Measurements from ENCODE around the gene PPIL6.

The PPIL6 gene

DNA sequence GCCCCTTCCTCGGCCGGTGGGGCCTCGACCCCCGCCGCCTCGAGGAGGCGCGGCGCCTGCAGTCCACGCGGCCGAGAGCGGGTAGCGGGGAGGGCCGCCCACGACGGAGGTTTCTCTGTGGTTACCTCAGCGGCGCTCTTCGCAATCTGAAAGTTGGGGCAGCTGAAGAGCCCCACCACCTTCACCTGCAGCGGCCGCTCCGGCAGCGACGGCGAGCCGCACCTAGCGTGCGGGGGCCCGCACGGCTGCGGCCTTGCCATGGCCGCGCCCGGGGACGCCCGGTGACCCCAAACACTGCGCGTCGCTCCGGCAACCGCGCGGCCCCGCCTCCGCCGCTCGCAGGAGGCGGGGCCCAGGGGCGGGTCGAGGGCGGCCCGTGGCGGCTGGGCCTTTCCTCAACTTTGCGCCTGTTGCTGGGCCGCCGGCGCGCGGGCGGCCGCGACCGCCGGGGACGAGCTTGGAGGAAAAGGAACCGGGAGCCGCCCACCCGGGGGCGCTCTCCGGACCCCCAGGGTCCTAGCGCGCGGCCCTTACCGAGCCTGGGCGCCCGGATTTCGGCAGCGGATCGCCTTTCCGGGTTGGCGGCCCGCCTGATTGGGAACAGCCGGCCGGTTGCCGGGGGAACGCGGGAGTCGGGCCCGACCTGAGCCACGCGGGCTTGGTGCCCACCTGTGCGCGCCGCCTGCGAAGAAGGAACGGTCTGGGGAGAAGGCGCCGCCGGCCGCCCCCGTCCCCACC is at the start of gene PPIL6, which contains the start of gene SMPD2:
PPIL6 (minus strand) TSS at position 298 of the 738 bp plus-strand sequence; CDS start at position 260, 38 bp downstream.
SMPD2 (plus strand) TSS at position 394 of the 738 bp plus-strand sequence. CDS start 398 bp downstream, outside the sequence.
- peak; percentile 69 for DNase-seq (ENCODE audit: low read depth)

GRCh38 chr6:109488001-109488400 is 47.6 kb upstream of the PPIL6 start:
- no peak for DNase-seq (ENCODE audit: low read depth)

DNA sequence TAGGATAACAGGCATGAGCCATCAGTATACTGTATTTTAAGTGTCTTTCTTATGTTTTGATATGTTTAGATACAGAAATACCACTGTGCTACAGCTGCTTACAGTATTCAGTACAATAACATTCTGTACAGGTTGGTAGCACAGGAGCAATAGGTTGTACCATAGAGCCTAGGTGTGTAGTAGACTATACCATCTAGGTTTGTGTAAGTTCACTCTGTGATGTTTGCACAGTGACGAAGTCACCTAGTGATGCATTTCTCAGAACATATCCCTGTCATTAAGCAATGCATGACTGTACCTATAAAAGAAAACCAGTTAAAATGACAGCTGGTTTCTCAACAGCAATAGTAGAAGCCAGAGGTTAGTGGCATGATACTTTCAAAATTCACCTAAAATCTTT is 45.6 kb upstream of the PPIL6 start:
- DNase-seq (ENCODE audit: low read depth), result no peak

DNA sequence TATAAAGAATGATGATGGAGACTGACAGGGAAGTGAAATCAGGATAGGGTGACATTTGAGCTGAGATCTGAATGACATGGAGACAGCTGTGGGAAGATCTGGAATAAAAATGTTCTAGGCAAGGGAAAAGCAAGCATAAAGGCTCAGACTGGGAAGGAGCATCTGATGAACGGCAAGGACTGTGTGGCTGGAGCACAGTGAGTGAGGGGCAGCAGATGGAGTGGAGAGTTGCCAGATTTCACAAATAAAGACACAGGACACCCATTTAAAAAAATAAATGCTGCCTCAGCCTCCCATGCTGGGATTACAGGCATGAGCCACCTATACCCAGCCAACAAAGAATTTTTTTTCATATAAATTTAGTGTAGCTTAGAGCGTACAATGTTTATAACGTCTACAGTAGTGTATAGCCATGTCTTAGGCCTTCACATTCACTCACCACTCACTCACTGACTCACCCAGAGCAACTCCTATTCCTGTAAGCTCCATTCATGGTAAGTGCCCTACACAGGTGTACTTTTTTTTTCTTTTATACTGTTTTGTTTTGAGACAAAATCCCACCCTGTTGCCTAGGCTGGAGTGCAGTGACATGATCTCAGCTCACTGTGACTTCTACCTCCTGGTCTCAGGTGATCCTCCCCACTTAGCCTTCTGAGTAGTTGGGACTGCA is 45.0 kb upstream of the PPIL6 start:
- no peak for DNase-seq (ENCODE audit: low read depth)

DNA sequence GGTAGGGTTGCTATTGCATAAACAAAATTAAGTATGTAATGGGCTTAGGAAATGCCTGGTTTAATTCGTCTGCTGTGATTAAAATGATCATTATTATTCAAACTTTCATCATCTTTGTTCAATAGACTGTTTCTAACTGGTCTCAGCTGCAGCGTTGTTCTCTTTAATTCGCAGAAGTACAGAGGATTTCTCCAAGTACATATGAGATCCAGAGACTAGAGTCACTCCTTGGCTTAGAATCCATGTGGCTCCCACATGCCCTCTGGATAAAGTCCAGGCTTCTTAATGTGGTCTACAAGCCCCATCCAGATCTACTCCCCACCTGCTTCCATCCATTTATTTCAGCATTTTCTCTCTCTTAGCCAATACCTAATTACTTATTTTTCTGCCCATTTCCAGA is 43.7 kb upstream of the PPIL6 start:
- no peak for DNase-seq (ENCODE audit: low read depth)

DNA sequence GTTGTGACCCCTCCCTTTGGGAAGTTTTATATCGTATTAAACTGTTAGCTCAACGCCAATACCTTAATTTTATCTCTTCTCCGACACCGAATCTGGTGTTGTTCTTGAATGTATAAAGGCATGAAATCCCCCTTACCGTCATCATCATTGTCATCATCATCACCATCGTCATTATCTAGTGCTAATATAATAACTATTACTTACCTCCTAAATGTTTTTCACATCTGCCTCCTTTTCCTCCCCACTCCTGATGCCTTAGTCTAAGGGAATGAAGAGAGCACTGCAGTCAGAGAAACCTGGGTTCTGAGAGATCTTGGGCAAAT is 43.3 kb upstream of the PPIL6 start:
- DNase-seq (ENCODE audit: low read depth), result no peak

DNA sequence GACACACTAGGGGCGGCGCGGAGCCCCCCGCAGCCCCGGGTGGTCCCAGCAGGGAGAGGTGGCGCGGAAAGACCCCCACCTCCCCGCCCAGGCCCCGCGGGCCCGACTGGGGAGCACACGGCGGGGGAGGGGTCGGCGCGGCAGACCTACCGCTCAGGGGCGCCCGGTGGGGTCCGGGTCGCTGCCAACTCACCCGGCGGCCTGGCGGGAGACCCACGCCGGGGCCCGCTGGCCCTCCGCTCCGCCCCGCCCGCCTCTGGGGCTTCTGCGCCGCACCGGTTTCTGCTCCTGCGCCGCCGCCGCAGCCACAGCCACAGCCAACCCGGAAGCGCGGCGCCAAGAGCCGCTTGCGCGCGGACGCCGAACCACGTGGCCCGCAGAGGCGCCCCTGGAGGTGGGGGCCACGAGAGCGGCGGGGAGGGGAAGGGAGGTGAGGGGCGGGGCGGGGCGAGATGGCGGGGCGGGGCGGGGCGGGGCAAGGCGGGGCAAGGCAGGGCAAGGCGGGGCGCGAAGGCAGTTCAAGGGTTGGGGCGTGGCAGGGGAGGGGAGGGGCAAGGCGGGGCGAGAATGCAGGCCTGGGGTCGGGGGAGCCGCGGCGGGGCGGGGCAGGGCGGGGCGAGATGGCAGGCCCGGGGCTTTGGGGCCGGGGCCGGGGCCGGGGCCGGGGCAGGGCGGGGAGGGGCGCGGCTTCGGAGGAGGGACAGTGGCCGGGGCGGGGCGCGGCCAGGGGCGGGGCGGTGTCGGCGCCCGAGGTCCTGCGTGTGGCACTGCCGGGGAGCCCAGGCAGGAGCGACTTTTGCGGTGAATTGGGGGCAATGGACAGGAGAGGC is 42.7 kb upstream of the PPIL6 start, which contains the start of gene ZBTB24:
ZBTB24 (minus strand) TSS at position 315 of the 830 bp plus-strand sequence. CDS start 1,193 bp downstream, outside the sequence.
- peak; percentile 87 for DNase-seq (ENCODE audit: low read depth)

DNA sequence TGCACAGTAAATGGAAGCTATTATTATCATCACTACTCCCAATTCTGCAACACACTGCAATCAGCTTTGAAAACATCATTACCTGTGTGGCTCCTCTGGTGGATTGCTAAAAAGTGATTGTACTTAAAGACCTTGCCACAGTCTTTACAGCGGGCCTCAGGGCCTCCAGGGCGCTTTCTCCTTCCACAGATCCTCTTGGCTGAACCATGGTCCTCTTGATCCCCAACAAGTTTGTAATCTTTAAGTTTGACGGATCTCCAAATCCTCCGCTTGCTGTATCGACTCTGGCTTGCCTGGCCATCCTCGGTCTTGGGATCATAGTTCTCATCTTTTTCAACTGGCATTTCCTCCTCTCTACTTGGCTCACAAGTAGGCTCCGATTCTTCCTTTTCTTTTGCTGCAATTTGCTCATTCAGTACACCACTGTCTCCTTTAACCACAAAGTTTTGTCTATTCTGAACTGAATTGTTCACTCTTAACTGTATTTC is 40.6 kb upstream of the PPIL6 start:
- DNase-seq (ENCODE audit: low read depth), result no peak

DNA sequence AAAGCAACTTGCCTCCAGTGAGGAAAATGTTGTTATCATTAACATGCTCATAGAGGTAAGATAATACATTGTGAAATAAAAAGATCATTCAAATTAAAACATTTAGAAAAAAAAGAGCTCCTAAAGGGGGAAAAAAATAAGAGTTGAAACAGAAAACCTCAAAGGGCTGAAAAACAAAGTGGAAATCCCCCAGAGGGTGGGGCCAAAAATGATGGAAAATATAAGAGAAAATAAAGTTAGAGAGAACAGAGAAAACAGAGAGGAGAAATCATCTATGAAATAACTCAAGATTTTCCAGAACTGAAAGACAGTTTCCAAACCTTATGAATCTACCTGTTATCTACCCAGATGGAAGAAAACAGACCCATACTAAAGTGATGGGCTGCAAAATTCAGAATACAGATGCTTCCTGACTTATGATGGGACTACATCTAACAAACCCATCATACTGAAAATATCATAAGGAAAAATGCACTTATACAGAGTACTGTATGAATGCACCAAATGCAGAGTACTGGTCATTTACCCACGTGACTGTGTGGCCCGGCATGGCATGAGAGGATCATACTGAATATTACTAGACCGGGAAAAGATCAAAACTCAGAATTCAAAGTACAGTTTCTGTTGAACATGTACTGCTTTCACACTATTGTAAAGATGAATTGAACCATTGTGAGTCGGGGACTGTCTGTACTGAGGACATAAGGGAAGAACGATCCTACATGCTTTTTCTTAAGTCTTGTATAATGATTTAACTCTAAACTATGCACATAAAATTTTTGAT is 38.6 kb upstream of the PPIL6 start:
- no peak for DNase-seq (ENCODE audit: low read depth)

GRCh38 chr6:109478222-109478805 is 37.9 kb upstream of the PPIL6 start:
- DNase-seq (ENCODE audit: low read depth), result no peak

GRCh38 chr6:109477725-109478124 is 37.3 kb upstream of the PPIL6 start:
- no peak for DNase-seq (ENCODE audit: low read depth)

- DNase-seq (ENCODE audit: low read depth), result no peak
Measured at GRCh38 chr6:109477184-109477583, 36.8 kb upstream of the PPIL6 start.

DNA sequence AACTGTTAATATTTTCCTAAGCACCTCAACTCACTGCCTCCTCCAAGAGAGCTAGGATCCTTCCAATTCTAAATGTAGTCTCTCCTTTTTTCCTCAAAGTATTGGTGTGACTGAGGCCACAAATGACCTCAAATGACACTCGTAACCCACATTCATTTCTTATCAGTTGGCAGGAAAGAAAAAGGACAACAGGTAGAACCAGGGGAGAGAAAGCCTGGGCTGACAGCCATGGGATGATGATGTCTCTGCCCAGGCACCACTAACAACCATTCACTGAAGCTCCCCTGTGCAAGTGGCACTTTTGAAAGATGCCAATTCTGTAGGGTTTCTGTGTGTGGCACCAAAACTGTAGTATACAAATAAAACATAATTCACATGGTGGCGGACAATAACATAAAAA is 35.2 kb upstream of the PPIL6 start:
- no peak for DNase-seq (ENCODE audit: low read depth)

GRCh38 chr6:109474995-109475394 is 34.6 kb upstream of the PPIL6 start:
- no peak for DNase-seq (ENCODE audit: low read depth)

DNA sequence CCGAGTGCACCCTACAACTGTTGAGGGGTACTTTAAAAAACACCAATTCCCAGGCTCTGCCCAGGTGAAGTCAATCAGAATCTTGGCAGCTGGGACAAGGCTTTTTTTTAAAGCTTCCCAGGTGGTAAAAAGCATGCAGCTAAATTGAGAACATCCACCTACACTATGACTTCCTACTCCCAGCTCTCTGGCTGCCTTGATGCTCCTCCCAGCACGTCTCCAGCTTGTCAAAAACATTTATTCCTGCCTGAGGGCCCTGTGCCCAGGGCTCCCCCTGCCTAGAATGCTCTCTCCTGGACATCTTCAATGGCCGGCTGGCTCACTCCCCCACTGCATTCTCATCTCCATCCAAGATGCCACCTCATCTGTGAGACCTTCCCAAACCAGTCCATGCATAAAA is 32.7 kb upstream of the PPIL6 start:
- no peak for DNase-seq (ENCODE audit: low read depth)

DNA sequence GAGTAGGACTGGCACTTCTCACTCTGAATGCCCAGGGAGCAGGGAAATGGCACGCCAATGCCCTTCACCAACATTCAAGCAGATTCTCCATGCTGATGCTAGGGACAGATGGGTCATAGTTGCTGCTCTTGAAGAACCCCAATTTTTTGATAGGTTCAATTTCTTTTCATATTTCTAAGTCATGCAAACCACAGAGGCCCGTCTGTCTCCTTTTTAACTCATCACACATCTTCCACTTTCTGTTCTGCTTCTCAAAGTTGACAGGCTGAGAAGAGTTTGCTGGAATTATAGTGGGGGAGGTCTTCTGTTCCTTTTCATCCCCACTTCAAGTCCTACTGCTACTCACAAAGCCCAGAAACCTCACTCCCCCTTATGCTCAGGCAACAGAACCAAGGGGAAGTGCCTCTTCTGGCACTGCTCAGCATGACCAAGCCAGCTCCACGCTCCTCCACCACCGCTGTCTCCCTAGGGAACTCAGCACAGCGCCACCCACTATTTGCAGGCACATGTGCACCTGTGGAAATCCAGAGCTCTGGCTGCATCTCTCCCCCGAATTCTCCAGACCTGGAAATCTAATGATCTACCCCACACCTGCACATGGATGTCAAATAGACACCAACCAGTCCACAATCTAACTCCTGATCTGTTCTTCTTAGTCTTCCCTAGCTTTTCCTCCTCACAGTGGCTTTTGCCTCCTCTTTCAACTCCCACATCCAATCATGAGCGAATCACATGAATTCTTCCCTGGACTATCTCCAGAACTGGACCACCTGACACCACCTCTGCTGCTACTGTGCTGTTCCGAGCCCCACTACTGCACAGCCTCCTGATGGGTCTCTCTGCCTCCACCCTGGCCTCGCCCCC is 31.9 kb upstream of the PPIL6 start:
- DNase-seq (ENCODE audit: low read depth), result no peak

- no peak for DNase-seq (ENCODE audit: low read depth)
Measured at GRCh38 chr6:109471105-109471810, 30.8 kb upstream of the PPIL6 start.

DNA sequence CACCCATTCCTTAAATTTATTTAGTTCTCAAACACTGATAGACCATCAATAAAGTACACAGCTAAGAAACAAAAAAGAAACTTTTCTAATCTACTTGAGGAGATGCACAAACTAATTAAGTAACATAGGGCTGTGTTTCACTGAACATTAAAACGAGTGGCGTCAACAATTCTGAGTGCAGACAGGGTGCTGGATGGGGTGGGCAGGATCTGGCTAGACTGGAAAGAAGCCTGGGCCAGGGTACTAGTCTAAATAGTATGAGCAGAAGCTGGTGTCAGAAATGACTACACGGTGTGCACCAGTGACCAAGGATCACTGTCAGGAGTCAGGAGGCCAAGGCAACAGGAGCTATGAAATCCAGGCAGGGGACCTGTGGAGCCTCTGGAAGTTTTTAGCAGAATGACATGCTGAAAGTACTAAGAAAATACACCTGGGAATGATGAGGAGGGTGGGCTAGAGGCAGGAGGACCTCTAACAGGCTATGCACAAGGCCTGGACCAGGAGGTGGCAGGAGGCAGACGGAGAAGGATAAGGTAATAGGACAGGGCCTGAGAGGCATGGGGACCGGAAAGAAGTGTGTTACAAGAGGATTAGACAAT is 29.3 kb upstream of the PPIL6 start:
- DNase-seq (ENCODE audit: low read depth), result no peak

DNA sequence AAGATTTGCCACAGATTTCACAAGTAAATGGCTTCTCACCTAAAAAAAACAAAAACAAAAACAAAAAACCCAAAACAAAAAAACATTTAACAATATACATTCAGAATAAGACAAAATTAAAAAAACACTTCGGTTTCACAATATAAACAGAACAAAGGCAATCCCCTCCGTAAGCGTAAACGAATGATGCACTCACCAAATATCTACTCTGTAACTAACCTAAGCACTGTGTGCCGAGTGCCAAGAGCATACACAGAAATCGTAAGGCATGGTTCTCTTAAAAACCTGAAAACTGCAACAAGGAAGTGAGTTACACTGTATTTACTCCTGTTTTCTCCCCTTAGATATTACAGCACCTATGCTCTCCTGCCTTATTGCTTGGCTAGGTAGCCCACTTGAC is 27.3 kb upstream of the PPIL6 start:
- no peak for DNase-seq (ENCODE audit: low read depth)

Measured in stimulated activated CD8-positive, alpha-beta memory T cell treated with anti-CD3 and anti-CD28 coated beads, Interleukin-4, amount 100 ng/mL, for 24 hours (primary cell).